ENCODE measurements around the gene PODXL. TPM values are rescaled to one million over a fixed set of nuclear protein-coding genes. Genes with fewer than 3 reads are reported as not detected.

PODXL gene
- total and polyA plus RNA-seq, 2 donors (not counting 3 experiments of a cell fraction or from before 2014, with no cell fraction given): 86.4 to 156 TPM

GRCh38 chr7:131553931-131554330 lies 2.5 kb downstream of the PODXL start:
- no peak overlapping the region for H3K9ac ChIP-seq (replicated peaks; ENCODE audit: extremely low read depth, insufficient read depth, low read length)
- ChIA-PET POLR2A (interaction anchor here (1.4 kb wide), 1 partner anchor 10 kb away, joined by 3 read pairs; no protein-coding TSS in a partner anchor), CTCF (interaction anchor here (0.8 to 2.6 kb wide), 10 partner anchors 9 to 657 kb away, joined by 3 to 15 read pairs (median 4); no protein-coding TSS in a partner anchor)
- no peaks in the 10 kb centered on the region for H3K27me3 ChIP-seq (ENCODE audit: control insufficient read depth in 2 of 2, insufficient read depth in 2 of 2, low read length in 2 of 2)
- no peak overlapping the region for H3K27ac ChIP-seq (ENCODE audit: insufficient read depth, low read depth, low read length)
- TF ChIP-seq POLR2AphosphoS5 (IDR thresholded peaks at IDR 0.05; ENCODE audit: insufficient read depth, low read depth, low read length) (no peak), CTCF (IDR thresholded peaks at IDR 0.05; ENCODE audit: extremely low read depth in 1 of 2, insufficient read depth in 1 of 2, low read depth in 1 of 2, low read length in 2 of 2) (no peak), MYC (IDR thresholded peaks at IDR 0.05; ENCODE audit: low read depth, low read length) (no peak), MAX (IDR thresholded peaks at IDR 0.05; ENCODE audit: insufficient read depth, insufficient read length) (no peak), EZH2 (IDR thresholded peaks at IDR 0.05; ENCODE audit: borderline replicate concordance, low read depth, low read length, severe bottlenecking) (no peak), POLR2A (IDR thresholded peaks at IDR 0.05; ENCODE audit: low read depth, low read length) (no peak), JUN (IDR thresholded peaks at IDR 0.05; ENCODE audit: borderline replicate concordance, insufficient read depth, insufficient read length, low read depth) (no peak), GATA2 (IDR thresholded peaks at IDR 0.05; ENCODE audit: insufficient read depth, insufficient read length, low read depth, low read length) (no peak), FOS (IDR thresholded peaks at IDR 0.05; ENCODE audit: borderline replicate concordance, insufficient read depth, low read length) (no peak)
- FAIRE-seq (peak; percentile 49), DNase-seq (ENCODE audit: low read depth, low spot score) (no peak)
- no peaks in the 10 kb centered on the region for H4K20me1 ChIP-seq (replicated peaks; ENCODE audit: control insufficient read depth, extremely low read depth, insufficient read depth, low read length)
- peak overlapping the region; percentile 88 for H3K4me2 ChIP-seq (ENCODE audit: insufficient read depth, low read length)
- H2AFZ ChIP-seq (ENCODE audit: low read depth, low read length): no peak overlapping the region
- no peaks in the 10 kb centered on the region for H3K9me3 ChIP-seq (replicated peaks; ENCODE audit: control insufficient read depth, insufficient read depth, low read length)
- H3K36me3 ChIP-seq (ENCODE audit: control insufficient read depth in 2 of 2, extremely low read depth in 1 of 2, insufficient read depth in 2 of 2, low read length in 2 of 2): no peaks in the 10 kb centered on the region
- H3K79me2 ChIP-seq (ENCODE audit: control insufficient read depth, insufficient read depth, low read length): peaks cover 74% of the 10 kb centered on the region
- no peaks in the 10 kb centered on the region for H3K9me1 ChIP-seq (replicated peaks; ENCODE audit: control insufficient read depth, extremely low read depth, insufficient read depth, low read length)
- peak overlapping the region in 2 of 3 experiments; percentile 78 to 82 for H3K4me3 ChIP-seq (replicated peaks in 1 of 3; ENCODE audit: insufficient read depth in 1 of 3, low read depth in 1 of 3, low read length in 3 of 3)
- intact Hi-C loops (cut with micrococcal nuclease) (loop anchor here (1.0 to 10.0 kb wide), 2 partner anchors 8 to 951 kb away; no protein-coding TSS in a partner anchor), dilution Hi-C loops (cut with MboI; ENCODE audit: extremely low pct_ligation_motif_present, low sequenced_read_pairs) (no loop called here)
- peaks cover 33% of the 10 kb centered on the region for H3K4me1 ChIP-seq (ENCODE audit: control insufficient read depth, extremely low read depth, insufficient read depth, low read length)
- BruUV-seq (replicated peaks): no TSS peak

All from endothelial cell of umbilical vein (primary cell).